Spleen (tissue), 11 donors: ENCODE results near the gene WNT9A. TPM values are rescaled to one million over a fixed set of nuclear protein-coding genes. Genes with fewer than 3 reads are reported as not detected.
A peak's percentile ranks its signal among the peaks of the same experiment; 100 is the strongest.

Source experiments
- DNase-seq: peaks from one replicate; pipeline ENCODE4 v3.0.0-alpha.2; 2020
- H3K27ac ChIP-seq, 8 donors: fragments of 200-600 bp; sonication (generic) in 7 of 8; 1 replicate in 4 of 8; 2 replicates in 4 of 8; pipeline versions ENCODE4 v1.5.0 to v1.8.0; 2016 to 2021; ENCODE audit warnings: inconsistent platforms in 4 of 8, mild to moderate bottlenecking in 4 of 8, moderate library complexity in 1 of 8
- H3K27me3 ChIP-seq, 7 donors: fragments of 200-600 bp; sonication (generic) in 6 of 7; replicated peaks in 1 of 7; 1 replicate in 4 of 7; 2 replicates in 3 of 7; pipeline versions ENCODE4 v1.5.0 to v1.8.0; 2016 to 2021; ENCODE audit warnings: inconsistent platforms in 3 of 7, mild to moderate bottlenecking in 1 of 7
- H3K36me3 ChIP-seq, 6 donors: fragments of 200-600 bp; sonication (generic) in 5 of 6; 1 replicate in 4 of 6; 2 replicates in 2 of 6; pipeline versions ENCODE4 v1.5.0 to v1.8.0; 2016 to 2021; ENCODE audit warnings: inconsistent platforms in 2 of 6
- H3K4me1 ChIP-seq, 6 donors: fragments of 200-600 bp; sonication (generic) in 5 of 6; 1 replicate in 3 of 6; 2 replicates in 3 of 6; pipeline versions ENCODE4 v1.5.0 to v1.8.0; 2016 to 2021; ENCODE audit warnings: inconsistent platforms in 3 of 6
- H3K4me3 ChIP-seq, 8 donors: fragments of 200-600 bp; sonication (generic) in 7 of 8; 1 replicate in 4 of 8; 2 replicates in 4 of 8; pipeline versions ENCODE4 v1.5.0 to v1.8.0; 2016 to 2021; ENCODE audit warnings: inconsistent platforms in 4 of 8, mild to moderate bottlenecking in 4 of 8, moderate library complexity in 2 of 8
- H3K9me3 ChIP-seq, 8 donors: fragments of 200-600 bp; sonication (generic) in 7 of 8; 1 replicate in 4 of 8; 2 replicates in 4 of 8; pipeline versions ENCODE4 v1.5.0 to v1.8.0; 2016 to 2021; ENCODE audit warnings: inconsistent platforms in 4 of 8
- POLR2A ChIP-seq, 3 donors: fragments of 450-650 bp; IDR thresholded peaks; one replicate each; pipeline ENCODE4 v1.5.1; 2017; ENCODE audit warnings: antibody characterized with exemption in 3 of 3, mild to moderate bottlenecking in 1 of 3
- POLR2AphosphoS5 ChIP-seq, 3 donors: sonication (generic); formaldehyde crosslinking; IDR thresholded peaks; one replicate each; pipeline ENCODE4 v1.5.1; 2017; ENCODE audit warnings: antibody characterized with exemption in 3 of 3
- WGBS, 5 donors: extraction: QIAGEN DNeasy Blood & Tissue Kit in 3 of 5; methylation state at CpG; one replicate each; pipeline versions ENCODE4 v1.1.5 to v1.1.7; 2013 to 2018; 5-methylcytosine and 5-hydroxymethylcytosine counted together
- intact Hi-C: fragments of 100-400 bp; cut with DNase I; formaldehyde crosslinking; loops from one replicate; pipeline ENCODE4 v1.15.0; 2023; ENCODE audit warnings: low total_unique reads
- polyA plus RNA-seq, 3 donors: library from polyadenylated mRNA; stranded (reverse); fragments of 200-250 nt; gene quantifications; one replicate each; pipeline ENCODE4 v1.2.1, GENCODE V29; 2013
- total RNA-seq, 7 donors: library from RNA; depleted of rRNA in 3 of 7; stranded (reverse); fragments of >200 nt in 3 of 7; fragmentation: NEBNext Ultra II Directional in 4 of 7; extraction: Animal tissue kit (Norgen Biotek cat#: 25700) in 4 of 7; gene quantifications; one replicate each; pipeline versions ENCODE4 v1.1.0 to v1.2.1, GENCODE V29; 2016 to 2021
- TF ChIP-seq, protein P1 (sequence below), 11 experiments: fragments of 200-600 bp in 7 of 11; fragments of 450-650 bp in 4 of 11; sonication (generic) in 4 of 11; IDR thresholded peaks in 8 of 11; conservative IDR thresholded peaks in 3 of 11; 1 replicate in 7 of 11; 2 replicates in 4 of 11; pipeline versions ENCODE4 v1.4.0 to v1.8.0; 2016 to 2021; ENCODE audit warnings: antibody characterized with exemption in 11 of 11, inconsistent platforms in 4 of 11, mild to moderate bottlenecking in 1 of 11
- donor health status: healthy with polysubstance abuse.
- donor health status: DM: no; HTN: no; CAD: no; lungs with moderate emphysema.
- donor health status: DM: no; HTN: no; CAD: no.
- donor health status: Bipolar disorder and iron deficiency.
- donor health status: healthy.
- donor health status: DM: no; HTN: no; CAD: no.
- donor health status: DM: yes; HTN: yes; CAD: no.

WNT9A gene
- total and polyA plus RNA-seq, 10 donors: 0.08 to 3.6 (median 0.77) TPM

DNA sequence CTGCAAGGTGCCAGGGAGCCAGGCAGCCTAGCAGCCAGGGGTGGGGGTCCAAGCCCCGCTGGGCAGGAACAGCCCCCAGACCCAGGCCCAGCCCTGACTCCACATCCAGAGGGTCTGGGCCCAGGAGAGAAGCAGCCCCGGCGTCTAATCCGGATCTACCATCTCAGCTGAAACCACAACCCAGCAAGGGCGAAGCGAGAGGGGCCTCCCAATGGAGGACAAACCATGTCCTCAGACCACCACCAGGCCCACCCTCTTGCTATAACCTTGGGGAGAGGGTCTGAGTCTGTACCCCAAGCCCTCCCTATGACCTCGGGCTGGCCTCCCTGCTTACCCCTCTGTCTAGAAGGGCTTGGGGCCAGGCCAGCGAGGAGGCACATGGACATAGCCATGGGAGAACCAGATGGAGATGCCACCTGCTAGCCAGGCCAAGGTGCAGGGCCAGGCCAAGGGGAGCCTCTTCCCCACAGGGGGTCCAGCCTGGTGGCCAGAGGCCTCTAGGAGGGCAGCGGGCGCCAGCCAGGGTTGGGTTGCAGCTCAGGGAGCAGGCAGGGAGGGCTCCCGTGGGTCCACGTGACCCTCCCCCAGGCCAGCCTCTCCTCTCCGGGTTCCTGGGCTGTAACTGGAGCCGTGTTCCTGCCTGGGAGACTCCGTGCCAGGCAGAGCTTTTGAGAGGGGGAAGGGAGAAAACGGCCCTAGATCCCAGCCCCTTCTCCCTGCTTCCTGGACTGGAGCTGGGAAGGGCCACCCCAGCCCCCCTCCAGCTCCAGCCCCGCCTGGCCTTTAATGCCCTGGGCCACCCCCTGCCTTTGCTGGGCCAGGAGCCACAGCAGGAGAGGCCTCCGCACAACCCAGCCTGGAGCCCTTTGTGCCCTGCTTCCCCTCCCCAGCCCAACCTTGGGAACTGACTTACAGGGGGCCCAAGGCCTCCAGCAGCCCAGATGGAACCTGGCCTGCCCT, 2.5 kb downstream of the WNT9A start:
- TF ChIP-seq, protein P1, sequence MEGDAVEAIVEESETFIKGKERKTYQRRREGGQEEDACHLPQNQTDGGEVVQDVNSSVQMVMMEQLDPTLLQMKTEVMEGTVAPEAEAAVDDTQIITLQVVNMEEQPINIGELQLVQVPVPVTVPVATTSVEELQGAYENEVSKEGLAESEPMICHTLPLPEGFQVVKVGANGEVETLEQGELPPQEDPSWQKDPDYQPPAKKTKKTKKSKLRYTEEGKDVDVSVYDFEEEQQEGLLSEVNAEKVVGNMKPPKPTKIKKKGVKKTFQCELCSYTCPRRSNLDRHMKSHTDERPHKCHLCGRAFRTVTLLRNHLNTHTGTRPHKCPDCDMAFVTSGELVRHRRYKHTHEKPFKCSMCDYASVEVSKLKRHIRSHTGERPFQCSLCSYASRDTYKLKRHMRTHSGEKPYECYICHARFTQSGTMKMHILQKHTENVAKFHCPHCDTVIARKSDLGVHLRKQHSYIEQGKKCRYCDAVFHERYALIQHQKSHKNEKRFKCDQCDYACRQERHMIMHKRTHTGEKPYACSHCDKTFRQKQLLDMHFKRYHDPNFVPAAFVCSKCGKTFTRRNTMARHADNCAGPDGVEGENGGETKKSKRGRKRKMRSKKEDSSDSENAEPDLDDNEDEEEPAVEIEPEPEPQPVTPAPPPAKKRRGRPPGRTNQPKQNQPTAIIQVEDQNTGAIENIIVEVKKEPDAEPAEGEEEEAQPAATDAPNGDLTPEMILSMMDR (IDR thresholded peaks at IDR 0.05 in 8 of 11, conservative IDR thresholded peaks at IDR 0.05 in 3 of 11): no peak
- TF ChIP-seq POLR2A (IDR thresholded peaks at IDR 0.05) (no peak), POLR2AphosphoS5 (IDR thresholded peaks at IDR 0.05) (no peak)
- Histone ChIP-seq H3K27me3 (peaks cover 0 to 65% (median 28%) of the 10 kb centered on the region in 7 donors), H3K9me3 (no peaks in the 10 kb centered on the region), H3K27ac (peak overlapping the region in 7 of 8 donors; percentile 32 to 81 (median 67)), H3K4me3 (no peak overlapping the region), H3K4me1 (peaks cover 18 to 52% (median 36%) of the 10 kb centered on the region in 6 donors), H3K36me3 (no peaks in the 10 kb centered on the region)
- intact Hi-C loops: loop anchor here (5.0 kb wide), 1 partner anchor 183 kb away; no protein-coding TSS in a partner anchor
- WGBS, 5 donors: 84 to 91% (median 89%) methylated on average over 8 to 18 of the region's 18 CpGs
- DNase-seq: peak; percentile 74

DNA sequence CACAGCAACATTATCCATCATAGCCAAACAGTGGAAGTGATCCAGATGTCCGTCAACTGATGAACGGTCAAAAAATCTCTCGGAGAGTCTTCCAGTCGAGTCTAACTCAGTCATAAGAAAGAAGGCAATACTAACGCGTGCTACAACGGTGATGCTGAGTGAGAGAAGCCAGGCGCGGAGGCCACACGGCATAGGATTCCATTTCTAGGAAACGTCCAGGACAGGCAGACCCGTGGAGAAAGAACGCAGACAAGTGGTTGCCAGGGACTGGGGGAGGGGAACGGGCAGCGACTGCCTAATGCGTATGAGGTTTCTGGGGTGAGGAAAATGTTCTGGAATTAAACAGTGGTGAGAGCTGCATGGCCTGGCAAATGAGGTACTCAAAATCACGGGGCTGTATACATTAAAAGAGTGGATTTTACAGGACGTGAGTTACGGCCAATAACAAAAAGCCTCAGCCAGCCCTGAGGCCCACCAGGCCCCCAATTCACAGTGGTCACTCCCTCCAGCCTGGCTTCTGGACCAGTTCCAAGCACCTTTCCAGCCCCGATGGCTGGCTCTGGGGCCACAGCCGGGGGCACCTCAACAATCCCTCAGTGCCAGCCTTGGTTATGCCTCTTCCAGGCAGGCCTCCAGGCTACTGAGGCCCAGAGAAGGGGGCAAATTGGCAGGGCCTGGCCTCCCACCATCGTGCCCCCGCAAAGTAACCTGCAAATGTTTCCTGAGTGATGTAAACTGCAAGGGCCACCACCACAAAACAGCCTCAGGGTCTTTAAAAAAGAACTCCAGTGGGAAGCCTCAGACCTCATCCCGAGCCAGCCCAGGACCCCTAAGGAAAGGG, 3.4 kb downstream of the WNT9A start:
- peak; percentile 59 for DNase-seq
- Histone ChIP-seq H3K4me3 (no peak overlapping the region), H3K9me3 (no peaks in the 10 kb centered on the region), H3K27me3 (peaks cover 0 to 56% (median 28%) of the 10 kb centered on the region in 7 donors), H3K4me1 (peaks cover 18 to 59% (median 38%) of the 10 kb centered on the region in 6 donors), H3K27ac (peak overlapping the region in 5 of 8 donors; percentile 66 to 81 (median 73)), H3K36me3 (no peaks in the 10 kb centered on the region)
- TF ChIP-seq POLR2AphosphoS5 (IDR thresholded peaks at IDR 0.05) (no peak), POLR2A (IDR thresholded peaks at IDR 0.05) (no peak)
- TF ChIP-seq, protein P1 (IDR thresholded peaks at IDR 0.05 in 8 of 11, conservative IDR thresholded peaks at IDR 0.05 in 3 of 11): no peak
- 84 to 93% (median 89%) methylated on average over 22 to 24 of the region's 24 CpGs for WGBS, 5 donors
- intact Hi-C loops: no loop called here

DNA sequence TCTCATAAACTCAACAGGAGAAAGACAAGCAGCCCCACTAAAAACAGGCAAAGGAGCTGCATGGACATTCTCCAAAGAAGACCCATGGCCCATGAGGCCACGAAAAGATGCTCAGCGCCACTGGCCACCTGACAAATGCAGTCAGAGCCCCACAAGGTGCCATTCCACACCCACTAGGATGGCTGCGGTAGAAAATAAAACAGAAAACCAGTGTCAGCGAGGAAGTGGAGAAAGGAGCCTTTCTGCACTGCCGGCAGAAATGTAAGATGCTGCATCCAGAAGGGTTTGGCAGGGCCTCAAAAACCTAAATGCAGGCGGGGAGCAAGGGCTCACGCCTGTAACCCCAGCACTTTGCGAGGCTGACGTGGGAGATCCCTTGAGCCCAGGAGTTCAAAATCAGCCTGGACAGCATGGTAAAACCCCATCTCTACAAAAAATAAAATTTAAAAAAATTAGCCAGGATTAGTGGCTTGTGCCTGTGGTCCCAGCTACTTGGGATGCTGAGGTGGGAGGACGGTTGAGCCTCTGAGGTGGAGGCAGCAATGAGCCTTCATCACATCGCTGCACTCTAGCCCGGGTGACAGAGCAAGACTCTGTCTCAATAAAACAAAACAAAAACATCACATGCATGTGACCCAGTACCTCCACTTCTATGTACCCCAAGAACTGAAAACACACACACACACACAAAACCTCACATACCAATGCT, 4.2 kb downstream of the WNT9A start:
- Histone ChIP-seq H3K27ac (no peak overlapping the region), H3K27me3 (peaks cover 0 to 48% (median 21%) of the 10 kb centered on the region in 7 donors), H3K4me3 (no peak overlapping the region), H3K4me1 (peaks cover 16 to 61% (median 39%) of the 10 kb centered on the region in 6 donors), H3K9me3 (no peaks in the 10 kb centered on the region), H3K36me3 (no peaks in the 10 kb centered on the region)
- peak; percentile 33 for DNase-seq
- intact Hi-C loops: no loop called here
- WGBS, 5 donors: 85 to 94% (median 92%) methylated on average over 12 of the region's 12 CpGs
- TF ChIP-seq, protein P1 (IDR thresholded peaks at IDR 0.05 in 8 of 11, conservative IDR thresholded peaks at IDR 0.05 in 3 of 11): no peak
- TF ChIP-seq POLR2AphosphoS5 (IDR thresholded peaks at IDR 0.05) (no peak), POLR2A (IDR thresholded peaks at IDR 0.05) (no peak)
